ENCODE measurements around the gene PTPN22. TPM values are rescaled to one million over a fixed set of nuclear protein-coding genes. Genes with fewer than 3 reads are reported as not detected.

The PTPN22 gene
- total RNA-seq, 3 donors from 2014 or later (not counting 1 experiment from before 2014, with no cell fraction given), result 98.4 to 122 (median 104) TPM

GRCh38 chr1:113805639-113806038 is 65.9 kb downstream of the PTPN22 start:
- Mint-ChIP-seq H3K27me3 (ENCODE audit: low read depth in 2 of 2) (no peaks in the 10 kb centered on the region), H3K4me1 (peaks cover 66 to 68% of the 10 kb centered on the region in 2 donors), H3K36me3 (no peaks in the 10 kb centered on the region), H3K9me3 (no peaks in the 10 kb centered on the region), H3K4me3 (no peak overlapping the region), H3K27ac (peak overlapping the region; percentile 38 to 40)
- Histone ChIP-seq H3K4me1 (ENCODE audit: control insufficient read depth, insufficient read depth, low read length) (peaks cover 7% of the 10 kb centered on the region), H3K4me3 (ENCODE audit: low read length) (no peak overlapping the region), H3K27me3 (ENCODE audit: control insufficient read depth, insufficient read depth, low read length) (no peaks in the 10 kb centered on the region), H3K9me3 (ENCODE audit: control insufficient read depth, insufficient read depth, low read length) (no peaks in the 10 kb centered on the region), H3K36me3 (ENCODE audit: control insufficient read depth, insufficient read depth, low read length) (peaks cover 4% of the 10 kb centered on the region), H3K27ac (ENCODE audit: low read length) (no peak overlapping the region)
- TF ChIP-seq CTCF (IDR thresholded peaks at IDR 0.05), result no peak
- DNase-seq (no peak), ATAC-seq (no peak)
- 90% methylated on average over 4 of the region's 4 CpGs for WGBS (ENCODE audit: insufficient coverage)
- intact Hi-C loops (cut with micrococcal nuclease), result no loop called here

- Histone ChIP-seq H3K27ac (ENCODE audit: low read length) (no peak overlapping the region), H3K27me3 (ENCODE audit: control insufficient read depth, insufficient read depth, low read length) (no peaks in the 10 kb centered on the region), H3K9me3 (ENCODE audit: control insufficient read depth, insufficient read depth, low read length) (no peaks in the 10 kb centered on the region), H3K4me3 (ENCODE audit: low read length) (no peak overlapping the region), H3K4me1 (ENCODE audit: control insufficient read depth, insufficient read depth, low read length) (peaks cover 7% of the 10 kb centered on the region), H3K36me3 (ENCODE audit: control insufficient read depth, insufficient read depth, low read length) (peaks cover 4% of the 10 kb centered on the region)
- intact Hi-C loops (cut with micrococcal nuclease), result no loop called here
- H3K36me3 Mint-ChIP-seq, result no peaks in the 10 kb centered on the region
- peak overlapping the region; percentile 38 to 40 for H3K27ac Mint-ChIP-seq
- ATAC-seq (no peak), DNase-seq (no peak)
- 90% methylated on average over 5 of the region's 6 CpGs for WGBS (ENCODE audit: insufficient coverage)
- no peak overlapping the region for H3K4me3 Mint-ChIP-seq
- no peak for TF ChIP-seq CTCF (IDR thresholded peaks at IDR 0.05)
- H3K27me3 Mint-ChIP-seq (ENCODE audit: low read depth in 2 of 2), result no peaks in the 10 kb centered on the region
- H3K4me1 Mint-ChIP-seq, result peaks cover 64 to 66% of the 10 kb centered on the region in 2 donors
- H3K9me3 Mint-ChIP-seq, result no peaks in the 10 kb centered on the region
Observed at GRCh38 chr1:113805256-113805531, 66.3 kb downstream of the PTPN22 start.

GRCh38 chr1:113804421-113805255 is 66.9 kb downstream of the PTPN22 start:
- Histone ChIP-seq H3K9me3 (ENCODE audit: control insufficient read depth, insufficient read depth, low read length) (no peaks in the 10 kb centered on the region), H3K27ac (ENCODE audit: low read length) (no peak overlapping the region), H3K4me1 (ENCODE audit: control insufficient read depth, insufficient read depth, low read length) (peaks cover 4% of the 10 kb centered on the region), H3K4me3 (ENCODE audit: low read length) (no peak overlapping the region), H3K27me3 (ENCODE audit: control insufficient read depth, insufficient read depth, low read length) (no peaks in the 10 kb centered on the region), H3K36me3 (ENCODE audit: control insufficient read depth, insufficient read depth, low read length) (peaks cover 4% of the 10 kb centered on the region)
- Mint-ChIP-seq H3K4me3 (no peak overlapping the region), H3K27me3 (ENCODE audit: low read depth in 2 of 2) (no peaks in the 10 kb centered on the region), H3K36me3 (no peaks in the 10 kb centered on the region), H3K27ac (peak overlapping the region; percentile 38 to 40), H3K4me1 (peaks cover 58 to 60% of the 10 kb centered on the region in 2 donors), H3K9me3 (no peaks in the 10 kb centered on the region)
- intact Hi-C loops (cut with micrococcal nuclease), result no loop called here
- no peak for ATAC-seq
- DNase-seq, result no peak
- TF ChIP-seq CTCF (IDR thresholded peaks at IDR 0.05), result no peak
- WGBS (ENCODE audit: insufficient coverage), result 94% methylated on average over 5 of the region's 8 CpGs

Measured in natural killer cell (primary cell).